Hepatocyte (in vitro differentiated cells): ENCODE results near the gene MCOLN2. TPM values are rescaled to one million over a fixed set of nuclear protein-coding genes. Genes with fewer than 3 reads are reported as not detected.
A peak's percentile ranks its signal among the peaks of the same experiment; 100 is the strongest.

Experiments
- DNase-seq: peaks from one replicate; pipeline ENCODE4 v3.0.0-alpha.2; 2016; ENCODE audit warnings: low spot score
- H2AFZ ChIP-seq: fragments of 200-600 bp; sonication (generic); 2 replicates; pipeline ENCODE4 v1.6.0; 2016; ENCODE audit warnings: antibody characterized with exemption, mild to moderate bottlenecking
- H3K27ac ChIP-seq: fragments of 200-600 bp; sonication (generic); 2 replicates; pipeline ENCODE4 v1.5.1; 2016; ENCODE audit warnings: mild to moderate bottlenecking
- H3K27me3 ChIP-seq: fragments of 200-600 bp; sonication (generic); 2 replicates; pipeline ENCODE4 v1.6.1; 2016
- H3K36me3 ChIP-seq: fragments of 200-600 bp; sonication (generic); replicated peaks from 2 replicates; pipeline ENCODE4 v1.5.1; 2016; ENCODE audit warnings: low read depth; ENCODE audit not compliant: insufficient read depth
- H3K4me1 ChIP-seq: fragments of 200-600 bp; sonication (generic); 2 replicates; pipeline ENCODE4 v1.5.1; 2016; ENCODE audit warnings: mild to moderate bottlenecking, moderate library complexity; ENCODE audit not compliant: insufficient read depth
- H3K4me2 ChIP-seq: fragments of 200-600 bp; sonication (generic); 2 replicates; pipeline ENCODE4 v1.6.0; 2016
- H3K4me3 ChIP-seq: fragments of 200-600 bp; sonication (generic); 2 replicates; pipeline ENCODE4 v1.5.1; 2016; ENCODE audit warnings: mild to moderate bottlenecking
- H3K79me2 ChIP-seq: fragments of 200-600 bp; sonication (generic); 2 replicates; pipeline ENCODE4 v1.6.0; 2017; ENCODE audit warnings: mild to moderate bottlenecking
- H3K9me2 ChIP-seq: fragments of 200-600 bp; sonication (generic); replicated peaks from 2 replicates; pipeline ENCODE4 v1.6.0; 2017; ENCODE audit warnings: mild to moderate bottlenecking; ENCODE audit not compliant: insufficient read depth
- H3K9me3 ChIP-seq: fragments of 200-600 bp; sonication (generic); 2 replicates; pipeline ENCODE4 v1.5.1; 2016; ENCODE audit warnings: low read depth, mild to moderate bottlenecking
- H4K20me1 ChIP-seq: fragments of 200-600 bp; sonication (generic); 2 replicates; pipeline ENCODE4 v1.6.0; 2016; ENCODE audit warnings: mild to moderate bottlenecking; ENCODE audit not compliant: insufficient read depth, poor library complexity, severe bottlenecking
- CTCF ChIP-seq: fragments of 200-600 bp; sonication (generic); IDR thresholded peaks from 2 replicates; pipeline ENCODE4 v1.5.1; 2016; ENCODE audit warnings: antibody characterized with exemption, mild to moderate bottlenecking; ENCODE audit not compliant: poor library complexity
- EZH2 ChIP-seq: fragments of 200-600 bp; sonication (generic); IDR thresholded peaks from 2 replicates; pipeline ENCODE4 v1.6.1; 2016; ENCODE audit warnings: antibody characterized with exemption, mild to moderate bottlenecking, borderline replicate concordance
- EZH2phosphoT487 ChIP-seq: fragments of 200-600 bp; sonication (generic); IDR thresholded peaks from one replicate; pipeline ENCODE4 v1.6.1; 2018; ENCODE audit warnings: antibody characterized with exemption, mild to moderate bottlenecking, low read depth, moderate library complexity; ENCODE audit not compliant: unreplicated experiment, severe bottlenecking
- WGBS: methylation state at CpG from one replicate; pipeline ENCODE4 v1.1.6; 2016; ENCODE audit warnings: low lambda C conversion rate; ENCODE audit errors: missing lambda C conversion rate; 5-methylcytosine and 5-hydroxymethylcytosine counted together
- polyA plus RNA-seq: library from polyadenylated mRNA; unstranded; fragments of >200 nt; fragmentation: Nextera tagmentation; extraction: Ambion mirVana; gene quantifications from 2 replicates; pipeline ENCODE4 v1.2.1, GENCODE V29; 2016
- total RNA-seq: library from RNA; depleted of rRNA; stranded (reverse); fragments of >200 nt; gene quantifications from 2 replicates; pipeline ENCODE4 v1.2.3, GENCODE V29; 2014

Gene MCOLN2
- total and polyA plus RNA-seq, 2 experiments from 2014 or later, result 0.63 to 1.2 TPM

- peak; percentile 25 for DNase-seq
These were observed 1.0 kb upstream of the MCOLN2 start for GRCh38 chr1:84997667-84998600.

GRCh38 chr1:84995484-84996334, 1.2 kb downstream of the MCOLN2 start:
- TF ChIP-seq EZH2phosphoT487, result no peak
- no peak for TF ChIP-seq EZH2
- H3K27me3 ChIP-seq, result peaks cover 62% of the 10 kb centered on the region
- WGBS, result 84% methylated on average over 10 of the region's 10 CpGs
- H3K9me3 ChIP-seq, result no peaks in the 10 kb centered on the region
- H2AFZ ChIP-seq, result no peak overlapping the region
- H3K4me3 ChIP-seq, result no peak overlapping the region
- peak overlapping the region; percentile 99 for H3K4me2 ChIP-seq
- no peaks in the 10 kb centered on the region for H4K20me1 ChIP-seq
- no peaks in the 10 kb centered on the region for H3K79me2 ChIP-seq
- no peaks in the 10 kb centered on the region for H3K9me2 ChIP-seq
- H3K36me3 ChIP-seq, result no peaks in the 10 kb centered on the region
- no peak overlapping the region for H3K27ac ChIP-seq
- DNase-seq, result no peak
- H3K4me1 ChIP-seq, result peaks cover 6% of the 10 kb centered on the region

More at GRCh38 chr1:84997667-84998600, 1.0 kb upstream of the MCOLN2 start:
- peak overlapping the region; percentile 29 for H2AFZ ChIP-seq
- H3K27ac ChIP-seq, result no peak overlapping the region
- H3K9me3 ChIP-seq, result no peaks in the 10 kb centered on the region
- no peaks in the 10 kb centered on the region for H3K9me2 ChIP-seq
- peaks cover 78% of the 10 kb centered on the region for H3K27me3 ChIP-seq
- H3K4me2 ChIP-seq, result peak overlapping the region; percentile 99
- WGBS, result 2% methylated on average over 56 of the region's 58 CpGs
- H3K4me1 ChIP-seq, result peaks cover 6% of the 10 kb centered on the region
- no peaks in the 10 kb centered on the region for H4K20me1 ChIP-seq
- TF ChIP-seq EZH2phosphoT487 (no peak), EZH2 (peak; percentile 85), CTCF (no peak)
- H3K79me2 ChIP-seq, result no peaks in the 10 kb centered on the region
- H3K36me3 ChIP-seq, result no peaks in the 10 kb centered on the region
- H3K4me3 ChIP-seq, result peak overlapping the region; percentile 77

GRCh38 chr1:84991097-84991920, 5.6 kb downstream of the MCOLN2 start:
- Histone ChIP-seq H3K4me1 (no peaks in the 10 kb centered on the region), H2AFZ (no peak overlapping the region), H3K79me2 (no peaks in the 10 kb centered on the region), H3K4me3 (no peak overlapping the region), H3K27ac (no peak overlapping the region), H3K4me2 (no peak overlapping the region), H3K9me3 (no peaks in the 10 kb centered on the region), H3K9me2 (no peaks in the 10 kb centered on the region), H3K27me3 (peaks cover 20% of the 10 kb centered on the region), H4K20me1 (no peaks in the 10 kb centered on the region), H3K36me3 (no peaks in the 10 kb centered on the region)
- no peak for TF ChIP-seq EZH2phosphoT487
- no peak for TF ChIP-seq EZH2
- TF ChIP-seq CTCF, result no peak
- DNase-seq, result no peak
- WGBS, result 79% methylated on average over 8 of the region's 8 CpGs
